HS-5 (cell line): ENCODE results near the gene GNG13.
"Not testable (repeated sequence)": the region's sequence is repeated elsewhere in the genome, so short reads cannot be mapped to it uniquely, and the experiment has no call there.

Experiments used
- DNase-seq: peaks from one replicate; pipeline ENCODE4 v3.0.0-alpha.2; 2012; ENCODE audit warnings: low read depth

The GNG13 gene

GRCh38 chr16:761625-762513 lies 38.7 kb downstream of the GNG13 start:
- DNase-seq = no peak

DNA sequence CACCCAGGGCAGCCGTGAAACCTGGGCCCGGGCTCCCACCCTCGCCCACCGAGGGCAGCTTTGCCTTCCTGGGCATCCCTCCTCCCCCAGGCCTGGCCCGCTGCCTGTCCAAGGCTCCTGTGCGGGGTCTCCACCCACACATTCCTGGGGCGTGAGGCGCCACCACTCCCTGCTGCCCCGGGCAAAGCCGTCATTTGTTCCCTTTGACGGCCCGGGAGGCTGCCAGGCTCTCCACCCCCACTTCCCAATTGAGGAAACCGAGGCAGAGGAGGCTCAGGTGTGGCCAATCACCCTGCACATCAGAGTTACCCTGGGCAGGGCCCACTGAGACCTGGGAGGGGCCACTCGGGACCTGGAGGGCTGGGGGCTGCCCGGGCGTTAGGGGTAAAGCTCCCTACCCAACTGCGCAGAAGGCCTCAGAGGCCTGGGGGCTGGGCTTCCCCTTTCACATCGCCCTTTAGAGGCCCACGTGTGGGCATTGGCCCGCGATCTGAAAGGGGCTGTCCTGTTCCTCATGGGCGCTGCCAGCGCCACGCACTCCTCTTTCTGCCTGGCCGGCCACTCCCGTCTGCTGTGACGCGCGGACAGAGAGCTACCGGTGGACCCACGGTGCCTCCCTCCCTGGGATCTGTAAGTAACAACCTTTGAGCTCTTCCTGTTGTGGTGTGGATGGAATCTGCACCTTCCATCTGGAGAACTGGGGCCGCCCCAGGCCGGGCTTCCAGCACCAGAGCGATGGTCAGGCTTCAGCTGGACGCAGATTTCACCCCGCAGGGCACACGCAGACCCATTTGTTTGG lies 39.8 kb downstream of the GNG13 start, which contains the start of gene MSLN:
Gene MSLN, plus strand, starts transcription at position 190 of the 799 bp plus-strand sequence. CDS start 1,947 bp downstream, outside the sequence.
- DNase-seq = no peak

DNA sequence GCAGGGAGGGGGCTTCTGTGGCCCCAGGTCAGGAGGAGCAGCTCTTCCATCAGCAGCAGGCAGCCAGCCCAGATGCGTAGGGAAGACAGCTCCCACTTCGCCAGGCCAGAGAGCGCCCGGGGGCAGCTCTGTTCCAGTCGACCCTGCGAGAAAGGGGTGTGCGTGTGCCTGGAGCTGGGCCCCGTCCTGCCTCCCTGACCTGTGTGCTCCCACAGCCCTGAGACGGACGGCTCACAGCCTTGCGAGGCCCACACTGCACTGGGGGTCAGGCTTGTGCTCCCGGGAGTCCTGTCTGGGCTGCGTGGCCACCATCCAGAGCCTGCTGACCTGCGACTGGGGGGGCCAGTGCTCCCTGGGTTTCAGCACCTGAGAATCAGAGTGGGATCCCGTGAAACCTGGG lies 40.5 kb downstream of the GNG13 start:
- no peak for DNase-seq

DNA sequence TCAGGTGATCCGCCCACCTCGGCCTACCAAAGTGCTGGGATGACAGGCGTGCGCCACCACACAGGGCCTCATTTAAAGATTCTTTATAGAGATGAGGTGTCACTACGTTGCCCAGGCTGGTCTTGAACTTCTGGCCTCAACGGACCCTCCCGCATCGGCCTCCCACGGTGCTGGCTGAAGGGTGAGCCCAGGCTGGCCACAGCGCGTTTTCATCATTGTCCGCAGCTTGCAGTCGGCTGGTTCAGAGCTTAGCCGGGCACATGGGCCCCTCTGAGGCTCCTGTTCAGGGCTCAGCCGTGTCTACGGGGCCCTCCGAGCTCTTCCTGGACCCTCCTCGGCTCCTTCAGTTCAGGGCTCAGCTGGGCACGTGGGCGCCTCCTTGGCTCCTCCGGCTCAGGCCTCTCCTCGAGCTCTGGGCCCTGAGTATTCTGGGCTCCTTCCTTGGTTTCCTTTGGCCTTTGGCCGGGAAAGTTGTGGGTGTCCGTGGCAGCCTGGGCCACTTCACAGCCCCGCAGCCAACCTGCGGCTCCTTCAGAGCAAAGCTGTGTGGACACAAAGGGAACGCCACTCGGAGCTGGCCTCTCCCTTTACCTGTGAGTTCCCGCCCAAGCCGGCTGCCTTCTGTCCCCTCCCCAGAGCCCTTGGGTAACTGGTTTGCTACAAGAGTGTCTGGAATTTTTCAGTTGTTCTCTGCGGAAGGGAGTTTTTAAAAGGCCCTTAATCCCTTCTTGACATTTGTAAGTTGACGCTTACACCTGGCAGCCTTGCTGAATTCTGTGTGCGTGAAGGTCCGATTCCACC lies 41.2 kb downstream of the GNG13 start:
- DNase-seq = no peak

DNA sequence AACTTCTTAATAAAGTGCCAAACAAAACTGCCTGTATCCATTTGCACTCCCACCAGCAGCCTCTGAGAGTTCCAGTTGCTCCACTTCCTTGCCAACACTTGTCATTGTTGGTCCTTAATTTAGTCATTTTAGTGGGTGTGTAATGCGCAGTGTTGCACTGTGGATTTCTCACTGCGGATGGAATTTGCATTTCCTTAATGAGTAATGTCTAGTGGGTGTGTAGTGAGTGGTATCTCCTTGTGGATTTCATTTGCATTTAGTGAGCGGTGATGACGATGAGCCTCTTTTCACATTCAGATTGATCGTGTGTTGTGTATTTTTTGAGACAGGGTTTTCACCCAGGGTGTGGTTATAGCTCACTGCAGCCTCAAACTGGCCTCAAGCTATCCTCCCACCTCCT lies 44.1 kb downstream of the GNG13 start:
- no peak for DNase-seq

- DNase-seq = no peak
Observed at GRCh38 chr16:754656-755055, 45.9 kb downstream of the GNG13 start.

DNA sequence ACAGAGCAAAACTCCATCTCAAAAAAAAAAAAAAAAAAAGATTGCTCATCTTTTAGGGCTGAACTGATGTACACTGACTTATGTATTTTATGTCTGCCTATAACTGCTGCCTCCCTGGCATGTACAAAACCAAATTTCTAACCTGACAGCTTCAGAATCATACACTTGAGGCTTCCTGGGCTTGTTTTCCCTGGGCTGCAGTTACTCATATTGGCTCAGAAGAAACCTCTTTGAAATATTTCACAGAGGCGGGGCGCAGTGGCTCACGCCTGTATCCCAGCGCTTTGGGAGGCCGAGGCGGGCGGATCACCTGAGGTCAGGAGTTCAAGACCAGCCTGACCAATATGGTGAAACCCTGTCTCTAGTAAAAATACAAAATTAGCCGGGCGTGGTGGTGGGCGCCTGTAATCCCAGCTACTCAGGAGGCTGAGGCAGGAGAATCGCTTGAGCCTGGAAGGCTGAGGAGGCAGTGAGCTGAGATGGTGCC lies 46.4 kb downstream of the GNG13 start:
- not testable (repeated sequence) for DNase-seq

- DNase-seq = no peak
Observed at GRCh38 chr16:752007-752312, 48.6 kb downstream of the GNG13 start.

DNA sequence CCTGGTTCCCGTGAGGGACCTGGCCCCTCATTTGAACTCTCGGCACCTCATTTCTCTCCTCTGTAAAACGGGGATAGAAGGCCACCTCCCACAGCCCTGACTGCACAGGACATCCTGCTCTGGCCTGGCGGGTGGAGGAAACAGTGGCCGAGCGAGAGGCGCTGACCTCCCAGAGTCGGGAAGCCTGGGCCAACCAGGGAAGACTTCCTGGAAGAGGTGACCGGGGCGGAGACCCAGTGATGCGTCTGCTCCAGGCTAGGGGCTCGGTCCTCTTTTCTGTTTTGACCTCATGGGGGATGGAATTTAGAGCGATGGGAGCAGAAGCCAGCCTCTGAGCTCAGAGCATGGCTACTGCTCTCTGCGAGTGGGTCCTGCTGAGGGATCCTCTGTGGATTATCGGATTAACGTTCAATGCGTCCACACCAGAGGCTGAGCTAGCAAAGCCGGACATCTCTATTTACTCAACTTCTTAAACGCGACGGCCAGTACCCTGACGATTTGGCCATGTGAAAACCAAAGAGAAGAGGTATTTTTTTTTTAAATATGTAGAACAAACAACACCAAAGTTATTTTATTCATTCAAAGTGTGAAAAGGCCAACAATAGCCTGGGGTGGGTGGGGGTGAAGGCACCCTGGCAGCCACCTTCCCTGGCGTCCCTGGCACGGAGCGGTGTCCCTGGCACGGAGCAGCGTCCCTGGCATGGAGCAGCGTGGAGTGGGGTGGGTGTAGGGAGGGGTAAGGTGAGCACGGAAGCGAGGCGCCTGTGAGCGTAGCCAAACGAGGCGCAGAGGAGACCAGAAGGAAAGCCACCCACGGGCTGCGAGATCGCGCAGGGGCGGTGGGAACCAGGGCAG lies 49.2 kb downstream of the GNG13 start:
- DNase-seq = no peak

DNA sequence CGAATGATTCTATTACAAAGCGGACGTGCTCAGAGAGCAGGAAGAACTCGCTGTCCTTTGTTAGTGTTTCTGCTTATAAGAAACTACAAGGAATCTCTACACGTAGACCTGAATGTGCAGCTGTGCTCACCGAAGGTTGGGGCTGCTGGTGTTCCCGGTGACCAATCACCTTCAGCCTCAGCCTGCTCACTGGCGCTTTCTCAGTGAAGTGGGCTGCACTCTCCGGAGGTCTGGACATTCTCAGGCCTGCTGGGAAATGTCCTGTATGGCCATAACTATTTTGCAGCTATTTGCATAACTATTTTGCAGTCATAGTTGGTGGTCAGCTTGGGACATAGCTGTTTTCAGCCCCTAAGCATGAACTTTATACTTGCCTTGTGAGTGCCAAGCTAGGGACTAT lies 50.0 kb downstream of the GNG13 start:
- DNase-seq = no peak

GRCh38 chr16:749010-749409 lies 51.5 kb downstream of the GNG13 start:
- peak; percentile 44 for DNase-seq
